Activated CD4-positive, alpha-beta T cell treated with anti-CD3 and anti-CD28 coated beads for 36 hours (primary cell): ENCODE measurements around the gene MRC1. TPM values are rescaled to one million over a fixed set of nuclear protein-coding genes. Genes with fewer than 3 reads are reported as not detected.
A peak's percentile ranks its signal among the peaks of the same experiment; 100 is the strongest.
"Not testable (repeated sequence)": the region's sequence is repeated elsewhere in the genome, so short reads cannot be mapped to it uniquely, and the experiment has no call there.

Source experiments
- ATAC-seq: fragments of 200-7000 bp; cut with Tn5 transposase; one replicate; pipeline ENCODE4 v1.10.0; 2021; ENCODE audit warnings: mild to moderate bottlenecking, moderate library complexity
- CTCF ChIA-PET: fragments of 350-600 bp; sonication (Branson Sonifier 250); formaldehyde crosslinking; loops from one replicate; lab custom pipeline; 2021; ENCODE audit warnings: antibody characterized with exemption; lab: Charles Lee
- POLR2A ChIA-PET: fragments of 350-600 bp; sonication (Branson Sonifier 250); formaldehyde crosslinking; loops from one replicate; lab custom pipeline; 2021; ENCODE audit warnings: antibody characterized with exemption, inconsistent platforms; lab: Charles Lee
- DNase-seq: peaks from one replicate; pipeline ENCODE4 v3.0.0-alpha.2; 2020
- H3K27ac Mint-ChIP-seq: one replicate; pipeline ENCODE4 v1.8.0; 2021; ENCODE audit warnings: mixed read lengths
- H3K27me3 Mint-ChIP-seq: one replicate; pipeline ENCODE4 v1.8.0; 2021; ENCODE audit warnings: mixed read lengths
- H3K36me3 Mint-ChIP-seq: one replicate; pipeline ENCODE4 v1.8.0; 2021; ENCODE audit warnings: low read depth, mixed read lengths
- H3K4me1 Mint-ChIP-seq: one replicate; pipeline ENCODE4 v1.8.0; 2021; ENCODE audit warnings: mixed read lengths
- H3K4me3 Mint-ChIP-seq: one replicate; pipeline ENCODE4 v1.8.0; 2021; ENCODE audit warnings: mild to moderate bottlenecking, moderate library complexity, mixed read lengths
- H3K9me3 Mint-ChIP-seq: one replicate; pipeline ENCODE4 v1.8.0; 2021; ENCODE audit warnings: low read depth, mixed read lengths
- intact Hi-C, 2 experiments: fragments of 100-400 bp; cut with DNase I in 1 of 2; cut with micrococcal nuclease in 1 of 2; formaldehyde crosslinking; loops; one replicate each; pipeline versions ENCODE4 v1.14.2 to v1.15.1; 2022 to 2024; cut with DNase I, micrococcal nuclease
- total RNA-seq, 2 experiments: library from RNA; stranded (reverse); gene quantifications; one replicate each; pipeline ENCODE4 v1.2.3, GENCODE V29; 2021

Gene MRC1
- total RNA-seq, 2 experiments from 2014 or later, result 0.04 to 0.05 TPM

GRCh38 chr10:17910125-17910789 is 101.1 kb downstream of the MRC1 start:
- intact Hi-C loops, result loop anchor here in 1 of 2 experiments (2.0 to 10.0 kb wide), 3 partner anchors 195 to 329 kb away; no protein-coding TSS in a partner anchor
- no peaks in the 10 kb centered on the region for H3K36me3 Mint-ChIP-seq
- CTCF ChIA-PET, result interaction anchor here (1.0 kb wide), 1 partner anchor 170 kb away, joined by 3 read pairs; no protein-coding TSS in a partner anchor
- no peak overlapping the region for H3K4me3 Mint-ChIP-seq
- H3K27me3 Mint-ChIP-seq, result peaks cover 2% of the 10 kb centered on the region
- ATAC-seq (no peak), DNase-seq (peak; percentile 26)
- H3K27ac Mint-ChIP-seq, result no peak overlapping the region
- POLR2A ChIA-PET, result no interaction called here
- H3K4me1 Mint-ChIP-seq, result no peaks in the 10 kb centered on the region
- peaks cover 2% of the 10 kb centered on the region for H3K9me3 Mint-ChIP-seq

GRCh38 chr10:17912754-17913153 is 103.6 kb downstream of the MRC1 start:
- POLR2A ChIA-PET, result no interaction called here
- Mint-ChIP-seq H3K4me1 (no peaks in the 10 kb centered on the region), H3K27me3 (no peaks in the 10 kb centered on the region)

GRCh38 chr10:17913604-17914003 is 104.5 kb downstream of the MRC1 start:
- ChIA-PET CTCF (interaction anchor here (0.8 kb wide), 1 partner anchor 11 kb away, joined by 3 read pairs; no protein-coding TSS in a partner anchor), POLR2A (no interaction called here)
- H3K9me3 Mint-ChIP-seq, result peaks cover 2% of the 10 kb centered on the region
- DNase-seq (no peak), ATAC-seq (no peak)
- H3K36me3 Mint-ChIP-seq, result no peaks in the 10 kb centered on the region
- no peak overlapping the region for H3K27ac Mint-ChIP-seq
- H3K4me3 Mint-ChIP-seq, result no peak overlapping the region
- H3K27me3 Mint-ChIP-seq, result no peaks in the 10 kb centered on the region
- intact Hi-C loops, result loop anchor here in 1 of 2 experiments (10.0 kb wide), 1 partner anchor 191 kb away; no protein-coding TSS in a partner anchor
- no peaks in the 10 kb centered on the region for H3K4me1 Mint-ChIP-seq

More at GRCh38 chr10:17912754-17913153, 103.6 kb downstream of the MRC1 start:
- ATAC-seq (no peak), DNase-seq (no peak)
- H3K27ac Mint-ChIP-seq, result no peak overlapping the region
- peaks cover 2% of the 10 kb centered on the region for H3K9me3 Mint-ChIP-seq
- H3K4me3 Mint-ChIP-seq, result no peak overlapping the region
- intact Hi-C loops, result loop anchor here in 1 of 2 experiments (10.0 kb wide), 1 partner anchor 192 kb away; no protein-coding TSS in a partner anchor
- no peaks in the 10 kb centered on the region for H3K36me3 Mint-ChIP-seq
- CTCF ChIA-PET, result no interaction called here

- no peak for ATAC-seq
- DNase-seq, result no peak
- POLR2A ChIA-PET, result no interaction called here
- CTCF ChIA-PET, result interaction anchor here (0.8 kb wide), 1 partner anchor 11 kb away, joined by 3 read pairs; no protein-coding TSS in a partner anchor
- no peaks in the 10 kb centered on the region for H3K27me3 Mint-ChIP-seq
- no peak overlapping the region for H3K4me3 Mint-ChIP-seq
- intact Hi-C loops, result loop anchor here in 1 of 2 experiments (10.0 kb wide), 1 partner anchor 190 kb away; no protein-coding TSS in a partner anchor
- no peaks in the 10 kb centered on the region for H3K4me1 Mint-ChIP-seq
- no peaks in the 10 kb centered on the region for H3K36me3 Mint-ChIP-seq
- H3K9me3 Mint-ChIP-seq, result peaks cover 2% of the 10 kb centered on the region
- no peak overlapping the region for H3K27ac Mint-ChIP-seq
Measured at GRCh38 chr10:17914169-17915045, 105.3 kb downstream of the MRC1 start.

GRCh38 chr10:17915181-17915580 is 106.0 kb downstream of the MRC1 start:
- H3K4me3 Mint-ChIP-seq, result no peak overlapping the region
- H3K27me3 Mint-ChIP-seq, result no peaks in the 10 kb centered on the region
- peaks cover 2% of the 10 kb centered on the region for H3K9me3 Mint-ChIP-seq
- intact Hi-C loops, result loop anchor here in 1 of 2 experiments (10.0 kb wide), 1 partner anchor 190 kb away; no protein-coding TSS in a partner anchor
- no peak overlapping the region for H3K27ac Mint-ChIP-seq
- no peaks in the 10 kb centered on the region for H3K4me1 Mint-ChIP-seq
- H3K36me3 Mint-ChIP-seq, result no peaks in the 10 kb centered on the region
- ATAC-seq (no peak), DNase-seq (no peak)
- ChIA-PET POLR2A (no interaction called here), CTCF (no interaction called here)

GRCh38 chr10:17918187-17918903 is 109.2 kb downstream of the MRC1 start:
- Mint-ChIP-seq H3K36me3 (no peaks in the 10 kb centered on the region), H3K4me1 (no peaks in the 10 kb centered on the region), H3K4me3 (no peak overlapping the region), H3K9me3 (peaks cover 2% of the 10 kb centered on the region), H3K27ac (no peak overlapping the region), H3K27me3 (no peaks in the 10 kb centered on the region)
- POLR2A ChIA-PET, result no interaction called here
- DNase-seq (no peak), ATAC-seq (no peak)
- CTCF ChIA-PET, result interaction anchor here (0.6 kb wide), 1 partner anchor 296 kb away, joined by 3 read pairs; no protein-coding TSS in a partner anchor
- intact Hi-C loops, result loop anchor here in 1 of 2 experiments (10.0 kb wide), 1 partner anchor 186 kb away; no protein-coding TSS in a partner anchor

- intact Hi-C loops, result no loop called here
- Mint-ChIP-seq H3K36me3 (no peaks in the 10 kb centered on the region), H3K4me1 (no peaks in the 10 kb centered on the region), H3K4me3 (no peak overlapping the region), H3K27ac (no peak overlapping the region), H3K27me3 (no peaks in the 10 kb centered on the region), H3K9me3 (no peaks in the 10 kb centered on the region)
- CTCF ChIA-PET, result no interaction called here
- no peak for ATAC-seq
- DNase-seq, result no peak
- POLR2A ChIA-PET, result interaction anchor here (0.5 kb wide), 1 partner anchor 1619 kb away, joined by 6 read pairs; no protein-coding TSS in a partner anchor
Measured at GRCh38 chr10:17921378-17921777, 112.2 kb downstream of the MRC1 start.

GRCh38 chr10:17923728-17924127 is 114.6 kb downstream of the MRC1 start:
- Mint-ChIP-seq H3K27ac (no peak overlapping the region), H3K27me3 (no peaks in the 10 kb centered on the region), H3K4me1 (no peaks in the 10 kb centered on the region), H3K9me3 (no peaks in the 10 kb centered on the region), H3K4me3 (no peak overlapping the region), H3K36me3 (no peaks in the 10 kb centered on the region)
- DNase-seq (no peak), ATAC-seq (no peak)
- ChIA-PET POLR2A (no interaction called here), CTCF (no interaction called here)
- intact Hi-C loops, result no loop called here

- no peak overlapping the region for H3K4me3 Mint-ChIP-seq
- POLR2A ChIA-PET, result no interaction called here
- DNase-seq, result no peak
- intact Hi-C loops, result no loop called here
- ATAC-seq, result no peak
- no peak overlapping the region for H3K27ac Mint-ChIP-seq
- H3K4me1 Mint-ChIP-seq, result no peaks in the 10 kb centered on the region
- no peaks in the 10 kb centered on the region for H3K36me3 Mint-ChIP-seq
- peaks cover 2% of the 10 kb centered on the region for H3K27me3 Mint-ChIP-seq
- no peaks in the 10 kb centered on the region for H3K9me3 Mint-ChIP-seq
- CTCF ChIA-PET, result interaction anchor here (0.6 kb wide), 1 partner anchor 1370 kb away, joined by 3 read pairs; no protein-coding TSS in a partner anchor
Measured at GRCh38 chr10:17943033-17943745, 134.0 kb downstream of the MRC1 start.

- H3K9me3 Mint-ChIP-seq, POLR2A ChIA-PET, H3K36me3 Mint-ChIP-seq, H3K27me3 Mint-ChIP-seq, intact Hi-C loops, ATAC-seq, CTCF ChIA-PET, DNase-seq, H3K27ac Mint-ChIP-seq, H3K4me3 Mint-ChIP-seq, H3K4me1 Mint-ChIP-seq: not testable (repeated sequence)
Measured at GRCh38 chr10:17950269-17950668, 141.1 kb downstream of the MRC1 start.
